H9 (cell line): ENCODE measurements around the gene PKNOX2. TPM values are rescaled to one million over a fixed set of nuclear protein-coding genes. Genes with fewer than 3 reads are reported as not detected.

Experiments
- DNase-seq: peaks from one replicate; pipeline ENCODE4 v3.0.0-alpha.2; 2017
- H2AFZ ChIP-seq: one replicate; pipeline ENCODE4 v1.6.1; 2013; ENCODE audit warnings: mild to moderate bottlenecking, low read length, control low read depth, moderate library complexity
- H2AK5ac ChIP-seq: 2 replicates; pipeline ENCODE4 v1.6.1; 2013; ENCODE audit warnings: low read length, control low read depth, mixed read lengths; ENCODE audit not compliant: insufficient read length
- H2BK120ac ChIP-seq: one replicate; pipeline ENCODE4 v1.6.1; 2013; ENCODE audit warnings: low read depth, mild to moderate bottlenecking, low read length, control low read depth, inconsistent platforms; ENCODE audit not compliant: poor library complexity, severe bottlenecking
- H2BK12ac ChIP-seq: 2 replicates; pipeline ENCODE4 v1.6.1; 2013; ENCODE audit warnings: low read length, control low read depth, mixed read lengths, low read depth; ENCODE audit not compliant: insufficient read length
- H2BK15ac ChIP-seq: 2 replicates; pipeline ENCODE4 v1.6.1; 2013; ENCODE audit warnings: low read depth, low read length, control low read depth
- H2BK20ac ChIP-seq: one replicate; pipeline ENCODE4 v1.6.1; 2013; ENCODE audit warnings: low read depth, mild to moderate bottlenecking, low read length, control low read depth, inconsistent platforms; ENCODE audit not compliant: poor library complexity, severe bottlenecking
- H2BK5ac ChIP-seq: 2 replicates; pipeline ENCODE4 v1.6.1; 2013; ENCODE audit warnings: low read length, control low read depth, mixed read lengths; ENCODE audit not compliant: insufficient read length
- H3K14ac ChIP-seq: 2 replicates; pipeline ENCODE4 v1.6.1; 2013; ENCODE audit warnings: low read length, control low read depth; ENCODE audit not compliant: insufficient read depth
- H3K18ac ChIP-seq: 2 replicates; pipeline ENCODE4 v1.6.1; 2013; ENCODE audit warnings: low read depth, mild to moderate bottlenecking, mixed read lengths, low read length, control low read depth; ENCODE audit not compliant: insufficient read length
- H3K23ac ChIP-seq: 2 replicates; pipeline ENCODE4 v1.6.1; 2013; ENCODE audit warnings: low read length, control low read depth, mixed read lengths, low read depth; ENCODE audit not compliant: insufficient read length
- H3K23me2 ChIP-seq: 2 replicates; pipeline ENCODE4 v1.6.1; 2013; ENCODE audit warnings: low read depth, mild to moderate bottlenecking, mixed read lengths, low read length, control low read depth; ENCODE audit not compliant: insufficient read length, poor library complexity, severe bottlenecking
- H3K27ac ChIP-seq: 2 replicates; pipeline ENCODE4 v1.5.1; 2013; ENCODE audit warnings: low read length, control low read depth, mixed read lengths, low read depth; ENCODE audit not compliant: insufficient read length
- H3K27me3 ChIP-seq: 2 replicates; pipeline ENCODE4 v1.6.1; 2013; ENCODE audit warnings: low read length, control low read depth, inconsistent platforms; ENCODE audit not compliant: insufficient read depth
- H3K4ac ChIP-seq: 2 replicates; pipeline ENCODE4 v1.6.1; 2013; ENCODE audit warnings: low read depth, mild to moderate bottlenecking, control low read depth, inconsistent platforms, low read length, moderate library complexity
- H3K4me1 ChIP-seq: 2 replicates; pipeline ENCODE4 v1.6.1; 2013; ENCODE audit warnings: low read length, control low read depth, inconsistent platforms; ENCODE audit not compliant: insufficient read depth
- H3K4me2 ChIP-seq: 2 replicates; pipeline ENCODE4 v1.6.1; 2013; ENCODE audit warnings: low read length, control low read depth, mixed read lengths; ENCODE audit not compliant: insufficient read length, insufficient read depth
- H3K56ac ChIP-seq: 2 replicates; pipeline ENCODE4 v1.6.1; 2013; ENCODE audit warnings: low read depth, mild to moderate bottlenecking, mixed read lengths, low read length, control low read depth; ENCODE audit not compliant: insufficient read length
- H3K79me1 ChIP-seq: 2 replicates; pipeline ENCODE4 v1.6.1; 2013; ENCODE audit warnings: low read depth, mild to moderate bottlenecking, moderate library complexity, low read length, control low read depth, inconsistent platforms; ENCODE audit not compliant: insufficient read depth, poor library complexity, severe bottlenecking
- H3K79me2 ChIP-seq: 2 replicates; pipeline ENCODE4 v1.6.1; 2013; ENCODE audit warnings: low read length, control low read depth, inconsistent platforms; ENCODE audit not compliant: insufficient read depth
- H3K9ac ChIP-seq: 2 replicates; pipeline ENCODE4 v1.6.1; 2013; ENCODE audit warnings: low read length, control low read depth, mixed read lengths; ENCODE audit not compliant: insufficient read length; ENCODE audit errors: extremely low read depth
- H3K9me3 ChIP-seq: one replicate; pipeline ENCODE4 v1.6.1; 2013; ENCODE audit warnings: low read depth, low read length, inconsistent platforms; ENCODE audit not compliant: control insufficient read depth
- H3T11ph ChIP-seq: one replicate; pipeline ENCODE4 v1.6.1; 2013; ENCODE audit warnings: mild to moderate bottlenecking, low read length, control low read depth, inconsistent platforms
- H4K20me1 ChIP-seq: one replicate; pipeline ENCODE4 v1.6.1; 2013; ENCODE audit not compliant: control insufficient read depth, insufficient read length, insufficient read depth
- H4K5ac ChIP-seq: 2 replicates; pipeline ENCODE4 v1.6.1; 2013; ENCODE audit warnings: low read depth, mild to moderate bottlenecking, mixed read lengths, low read length, control low read depth; ENCODE audit not compliant: insufficient read length
- H4K8ac ChIP-seq: replicated peaks from 2 replicates; pipeline ENCODE4 v1.6.1; 2013; ENCODE audit warnings: low read length, control low read depth, mixed read lengths, low read depth; ENCODE audit not compliant: insufficient read length
- H4K91ac ChIP-seq: 2 replicates; pipeline ENCODE4 v1.6.1; 2013; ENCODE audit warnings: low read depth, mild to moderate bottlenecking, moderate library complexity, mixed read lengths, low read length, control low read depth; ENCODE audit not compliant: insufficient read length
- H3K27ac Mint-ChIP-seq, 3 experiments: 2 replicates in 2 of 3; 3 replicates in 1 of 3; pipeline ENCODE4 v1.8.0; 2020 to 2021; ENCODE audit warnings: mixed read lengths in 3 of 3, mild to moderate bottlenecking in 1 of 3, moderate library complexity in 1 of 3
- H3K27me3 Mint-ChIP-seq: 2 replicates; pipeline ENCODE4 v1.8.0; 2021; ENCODE audit warnings: low read depth, mild to moderate bottlenecking, moderate library complexity, mixed read lengths
- H3K36me3 Mint-ChIP-seq, 3 experiments: 2 replicates in 2 of 3; 3 replicates in 1 of 3; pipeline ENCODE4 v1.8.0; 2020 to 2021; ENCODE audit warnings: low read depth in 3 of 3, mixed read lengths in 3 of 3; ENCODE audit not compliant: insufficient read depth in 1 of 3
- H3K4me1 Mint-ChIP-seq, 2 experiments: 2 replicates each; pipeline ENCODE4 v1.8.0; 2020; ENCODE audit warnings: mixed read lengths in 2 of 2
- H3K4me3 Mint-ChIP-seq, 2 experiments: 2 replicates in 1 of 2; 3 replicates in 1 of 2; pipeline ENCODE4 v1.8.0; 2020 to 2021; ENCODE audit warnings: mild to moderate bottlenecking in 2 of 2, mixed read lengths in 2 of 2, moderate library complexity in 1 of 2
- H3K9me3 Mint-ChIP-seq, 2 experiments: 2 replicates in 1 of 2; 3 replicates in 1 of 2; pipeline ENCODE4 v1.8.0; 2020; ENCODE audit warnings: mild to moderate bottlenecking in 2 of 2, mixed read lengths in 2 of 2, moderate library complexity in 1 of 2
- CTCF ChIP-seq: fragments of 200-600 bp; sonication (generic); conservative IDR thresholded peaks from 3 replicates; pipeline ENCODE4 v1.8.0; 2021; ENCODE audit warnings: antibody characterized with exemption, mild to moderate bottlenecking
- WGBS: extraction: QIAGEN DNeasy Blood & Tissue Kit; methylation state at CpG from one replicate; pipeline ENCODE4 v1.1.7; 2013; ENCODE audit warnings: missing lambda C conversion rate, low lambda C conversion rate, mixed read lengths; ENCODE audit not compliant: insufficient read length; ENCODE audit errors: extremely low coverage; 5-methylcytosine and 5-hydroxymethylcytosine counted together
- total RNA-seq: library from RNA; stranded (reverse); gene quantifications from 2 replicates; pipeline ENCODE4 v1.2.1, GENCODE V29; 2021

The PKNOX2 gene
- total RNA-seq, 1 experiment from 2014 or later: 1.3 TPM

GRCh38 chr11:125170510-125171031 lies 6.0 kb downstream of the PKNOX2 start:
- Histone ChIP-seq H4K5ac (no peak overlapping the region), H4K8ac (no peak overlapping the region), H2BK12ac (no peak overlapping the region), H3K4me1 (peaks cover 5% of the 10 kb centered on the region; the same call in 1 of the 2 replicates), H2BK20ac (no peak overlapping the region), H3K56ac (no peak overlapping the region), H4K20me1 (no peaks in the 10 kb centered on the region), H3K18ac (peak overlapping the region; percentile 54), H3K14ac (peak overlapping the region; percentile 61), H3T11ph (no peak overlapping the region), H3K23me2 (peaks cover 23% of the 10 kb centered on the region), H3K23ac (no peak overlapping the region), H3K79me1 (no peaks in the 10 kb centered on the region), H2BK15ac (no peak overlapping the region), H3K9me3 (no peaks in the 10 kb centered on the region), H3K79me2 (no peaks in the 10 kb centered on the region), H2AFZ (no peak overlapping the region), H3K9ac (no peak overlapping the region), H4K91ac (no peak overlapping the region), H3K4ac (no peak overlapping the region), H3K4me2 (no peak overlapping the region), H2BK120ac (no peak overlapping the region), H3K27ac (no peak overlapping the region), H2BK5ac (no peak overlapping the region), H2AK5ac (no peak overlapping the region), H3K27me3 (peaks cover 38% of the 10 kb centered on the region)
- Mint-ChIP-seq H3K27me3 (peaks cover 96% of the 10 kb centered on the region), H3K27ac (peak overlapping the region in 1 of 3 experiments; percentile 22; a peak in 1 of 7 replicates), H3K4me1 (peaks cover 53 to 63% of the 10 kb centered on the region in 2 experiments), H3K36me3 (no peaks in the 10 kb centered on the region), H3K4me3 (no peak overlapping the region; a peak in 1 of 5 replicates), H3K9me3 (no peaks in the 10 kb centered on the region)
- TF ChIP-seq CTCF: no peak
- DNase-seq: no peak
- no CpG with 5 or more reads among the region's 12 CpGs for WGBS
